Panc1 (cell line): ENCODE measurements around the gene DUSP8. TPM values are rescaled to one million over a fixed set of nuclear protein-coding genes. Genes with fewer than 3 reads are reported as not detected.

Experiments used
- ATAC-seq: fragments of 200-7000 bp; cut with Tn5 transposase; 2 replicates; pipeline ENCODE4 v1.9.1; 2020; ENCODE audit warnings: mild to moderate bottlenecking, moderate library complexity
- BruUV-seq: library from RNA; stranded (reverse); fragments of 400-500 nt; replicated peaks from 2 replicates; lab custom pipeline; 2021; lab: Mats Ljungman, UMichigan
- CTCF ChIA-PET: fragments of 300-600 bp; sonication (Branson Sonifier 250); formaldehyde crosslinking; loops from one replicate; lab custom pipeline; 2022; ENCODE audit warnings: antibody characterized with exemption; lab: Charles Lee
- POLR2A ChIA-PET: fragments of 300-600 bp; sonication (Branson Sonifier 250); formaldehyde crosslinking; loops from one replicate; lab custom pipeline; 2022; ENCODE audit warnings: antibody characterized with exemption; lab: Charles Lee
- DNase-seq: peaks from one replicate; pipeline ENCODE4 v3.0.0-alpha.2; 2010; ENCODE audit warnings: low read depth, low spot score
- H3K27ac ChIP-seq: 2 replicates; pipeline ENCODE4 v1.5.1; 2011; ENCODE audit warnings: mild to moderate bottlenecking, low read length, inconsistent platforms
- H3K27me3 ChIP-seq: fragments of 200-500 bp; sonication (Bioruptor generic); 2 replicates; pipeline ENCODE4 v1.6.0; 2014; ENCODE audit warnings: low read length, inconsistent platforms; ENCODE audit not compliant: control insufficient read depth, insufficient read depth
- H3K36me3 ChIP-seq: fragments of 200-500 bp; sonication (Bioruptor generic); 2 replicates; pipeline ENCODE4 v1.5.1; 2014; ENCODE audit warnings: inconsistent platforms, mild to moderate bottlenecking, low read length, moderate library complexity; ENCODE audit not compliant: control insufficient read depth, insufficient read depth
- H3K4me1 ChIP-seq: 2 replicates; pipeline ENCODE4 v1.5.1; 2011; ENCODE audit warnings: inconsistent platforms, mild to moderate bottlenecking, low read length, moderate library complexity; ENCODE audit not compliant: control insufficient read depth, insufficient read depth
- H3K4me3 ChIP-seq, 2 experiments: 2 replicates each; pipeline ENCODE4 v1.5.1; 2011 to 2012; ENCODE audit warnings: low read depth in 2 of 2, low read length in 2 of 2, mild to moderate bottlenecking in 2 of 2, inconsistent platforms in 1 of 2, moderate library complexity in 1 of 2
- H3K9me3 ChIP-seq: fragments of 200-500 bp; sonication (Bioruptor generic); 2 replicates; pipeline ENCODE4 v1.5.1; 2014; ENCODE audit warnings: low read depth, mild to moderate bottlenecking, inconsistent platforms, low read length, moderate library complexity; ENCODE audit not compliant: control insufficient read depth, insufficient read depth
- POLR2AphosphoS5 ChIP-seq: IDR thresholded peaks from 2 replicates; pipeline ENCODE4 v1.6.1; 2012; ENCODE audit warnings: mild to moderate bottlenecking, low read depth, low read length, moderate library complexity
- SIN3A ChIP-seq: IDR thresholded peaks from 2 replicates; pipeline ENCODE4 v1.6.1; 2012; ENCODE audit warnings: low read depth, mild to moderate bottlenecking, low read length, moderate library complexity, borderline replicate concordance; ENCODE audit not compliant: insufficient read depth
- TCF7L2 ChIP-seq: IDR thresholded peaks from 2 replicates; pipeline ENCODE4 v1.6.1; 2011; ENCODE audit warnings: mild to moderate bottlenecking, low read depth, low read length, inconsistent platforms
- in situ Hi-C: cut with HindIII; loops from 2 replicates; pipeline ENCODE4 v1.10.0; 2016; ENCODE audit warnings: low sequenced_read_pairs, low pct_unique_long_range_greater_than_20kb
- intact Hi-C: fragments of 100-400 bp; cut with micrococcal nuclease; formaldehyde crosslinking; loops from one replicate; pipeline ENCODE4 v1.10.0; 2022; ENCODE audit not compliant: unreplicated experiment
- total RNA-seq: library from RNA; stranded (reverse); gene quantifications from one replicate; pipeline ENCODE4 v1.2.1, GENCODE V29; 2021; ENCODE audit not compliant: unreplicated experiment
- TF ChIP-seq, protein P1 (sequence below): fragments of 450-650 bp; IDR thresholded peaks from 2 replicates; pipeline ENCODE4 v1.5.1; 2017; ENCODE audit warnings: mild to moderate bottlenecking
- TF ChIP-seq, protein P2 (sequence below), 2 experiments: IDR thresholded peaks; 2 replicates each; pipeline ENCODE4 v1.6.1; 2011 to 2012; ENCODE audit warnings: low read depth in 2 of 2, control low read depth in 1 of 2, low read length in 1 of 2, mild to moderate bottlenecking in 1 of 2, moderate library complexity in 1 of 2; ENCODE audit not compliant: insufficient read depth in 1 of 2

The DUSP8 gene
- total RNA-seq, 1 experiment from 2014 or later: 5.5 TPM

DNA sequence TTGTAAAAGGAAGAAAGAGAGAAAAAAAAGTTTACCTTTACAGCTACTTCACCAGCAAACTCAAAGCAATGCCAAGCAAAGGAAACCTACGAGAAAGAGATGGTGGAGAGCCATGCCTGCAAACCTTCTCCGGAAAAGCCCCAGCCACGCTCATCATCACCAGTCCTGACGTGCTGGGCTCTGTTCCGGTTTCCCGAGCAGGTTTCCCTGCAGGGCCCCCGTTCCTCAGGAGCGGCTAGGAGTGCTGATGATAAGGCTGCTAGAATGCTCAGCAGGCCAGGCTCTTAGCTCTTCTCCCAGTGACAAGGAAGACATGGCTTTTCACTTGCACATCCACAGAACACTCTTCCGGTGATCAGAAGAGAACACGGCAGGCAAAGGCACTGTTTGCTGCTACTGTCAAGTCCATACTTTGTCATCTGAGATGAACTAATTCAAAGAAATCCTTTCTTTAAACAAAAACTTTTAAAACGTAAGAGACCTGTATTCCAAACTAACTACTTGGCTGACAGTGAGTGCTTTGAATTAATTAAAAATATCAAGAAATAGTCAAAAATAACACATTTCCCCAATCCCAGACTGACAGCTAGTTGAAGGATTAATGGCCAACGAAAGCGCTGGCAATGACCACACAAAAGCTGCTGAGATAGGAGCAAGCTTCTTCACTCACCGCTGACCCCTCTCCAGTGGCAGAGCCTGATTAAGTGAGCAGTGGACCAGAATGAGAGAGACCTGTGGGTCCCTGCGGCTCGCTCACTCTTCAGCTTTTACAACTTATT, 35.8 kb downstream of the DUSP8 start:
- no peak for DNase-seq
- Histone ChIP-seq H3K27ac (no peak overlapping the region), H3K27me3 (peaks cover 6% of the 10 kb centered on the region), H3K4me3 (no peak overlapping the region), H3K4me1 (peaks cover 4% of the 10 kb centered on the region), H3K9me3 (no peaks in the 10 kb centered on the region), H3K36me3 (no peaks in the 10 kb centered on the region)
- in situ Hi-C loops (loop anchor here (5.0 kb wide), 1 partner anchor 96 kb away; no protein-coding TSS in a partner anchor), intact Hi-C loops (no loop called here)
- POLR2A ChIA-PET: no interaction called here
- TF ChIP-seq POLR2AphosphoS5: no peak
- no peak for TF ChIP-seq SIN3A
- TF ChIP-seq, protein P1, sequence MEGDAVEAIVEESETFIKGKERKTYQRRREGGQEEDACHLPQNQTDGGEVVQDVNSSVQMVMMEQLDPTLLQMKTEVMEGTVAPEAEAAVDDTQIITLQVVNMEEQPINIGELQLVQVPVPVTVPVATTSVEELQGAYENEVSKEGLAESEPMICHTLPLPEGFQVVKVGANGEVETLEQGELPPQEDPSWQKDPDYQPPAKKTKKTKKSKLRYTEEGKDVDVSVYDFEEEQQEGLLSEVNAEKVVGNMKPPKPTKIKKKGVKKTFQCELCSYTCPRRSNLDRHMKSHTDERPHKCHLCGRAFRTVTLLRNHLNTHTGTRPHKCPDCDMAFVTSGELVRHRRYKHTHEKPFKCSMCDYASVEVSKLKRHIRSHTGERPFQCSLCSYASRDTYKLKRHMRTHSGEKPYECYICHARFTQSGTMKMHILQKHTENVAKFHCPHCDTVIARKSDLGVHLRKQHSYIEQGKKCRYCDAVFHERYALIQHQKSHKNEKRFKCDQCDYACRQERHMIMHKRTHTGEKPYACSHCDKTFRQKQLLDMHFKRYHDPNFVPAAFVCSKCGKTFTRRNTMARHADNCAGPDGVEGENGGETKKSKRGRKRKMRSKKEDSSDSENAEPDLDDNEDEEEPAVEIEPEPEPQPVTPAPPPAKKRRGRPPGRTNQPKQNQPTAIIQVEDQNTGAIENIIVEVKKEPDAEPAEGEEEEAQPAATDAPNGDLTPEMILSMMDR: no peak
- no peak for ATAC-seq
- CTCF ChIA-PET: no interaction called here
- TSS peak; percentile 73 for BruUV-seq

DNA sequence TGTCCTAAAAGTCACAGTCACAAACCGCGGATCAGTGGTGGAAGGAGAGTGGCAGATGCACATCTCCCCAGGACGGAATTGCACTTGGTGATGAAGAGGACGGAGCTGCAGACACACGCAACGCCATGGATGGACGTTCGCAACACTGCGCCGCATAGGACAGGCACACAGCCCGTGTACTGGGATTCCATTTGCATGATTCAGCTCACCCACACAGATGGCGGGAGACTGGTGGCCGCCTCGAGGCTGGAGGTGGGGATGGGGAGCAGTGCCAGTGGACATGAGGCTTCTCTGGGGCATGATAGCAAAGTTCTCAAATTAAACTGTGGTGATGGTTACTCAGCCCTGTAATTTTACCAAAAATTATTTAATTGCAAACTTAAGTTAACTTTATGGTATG, 37.4 kb downstream of the DUSP8 start:
- in situ Hi-C loops: loop anchor here (5.0 kb wide), 1 partner anchor 98 kb away; no protein-coding TSS in a partner anchor
- TF ChIP-seq TCF7L2: no peak
- TF ChIP-seq SIN3A: no peak
- TF ChIP-seq POLR2AphosphoS5: no peak
- TF ChIP-seq, protein P2, sequence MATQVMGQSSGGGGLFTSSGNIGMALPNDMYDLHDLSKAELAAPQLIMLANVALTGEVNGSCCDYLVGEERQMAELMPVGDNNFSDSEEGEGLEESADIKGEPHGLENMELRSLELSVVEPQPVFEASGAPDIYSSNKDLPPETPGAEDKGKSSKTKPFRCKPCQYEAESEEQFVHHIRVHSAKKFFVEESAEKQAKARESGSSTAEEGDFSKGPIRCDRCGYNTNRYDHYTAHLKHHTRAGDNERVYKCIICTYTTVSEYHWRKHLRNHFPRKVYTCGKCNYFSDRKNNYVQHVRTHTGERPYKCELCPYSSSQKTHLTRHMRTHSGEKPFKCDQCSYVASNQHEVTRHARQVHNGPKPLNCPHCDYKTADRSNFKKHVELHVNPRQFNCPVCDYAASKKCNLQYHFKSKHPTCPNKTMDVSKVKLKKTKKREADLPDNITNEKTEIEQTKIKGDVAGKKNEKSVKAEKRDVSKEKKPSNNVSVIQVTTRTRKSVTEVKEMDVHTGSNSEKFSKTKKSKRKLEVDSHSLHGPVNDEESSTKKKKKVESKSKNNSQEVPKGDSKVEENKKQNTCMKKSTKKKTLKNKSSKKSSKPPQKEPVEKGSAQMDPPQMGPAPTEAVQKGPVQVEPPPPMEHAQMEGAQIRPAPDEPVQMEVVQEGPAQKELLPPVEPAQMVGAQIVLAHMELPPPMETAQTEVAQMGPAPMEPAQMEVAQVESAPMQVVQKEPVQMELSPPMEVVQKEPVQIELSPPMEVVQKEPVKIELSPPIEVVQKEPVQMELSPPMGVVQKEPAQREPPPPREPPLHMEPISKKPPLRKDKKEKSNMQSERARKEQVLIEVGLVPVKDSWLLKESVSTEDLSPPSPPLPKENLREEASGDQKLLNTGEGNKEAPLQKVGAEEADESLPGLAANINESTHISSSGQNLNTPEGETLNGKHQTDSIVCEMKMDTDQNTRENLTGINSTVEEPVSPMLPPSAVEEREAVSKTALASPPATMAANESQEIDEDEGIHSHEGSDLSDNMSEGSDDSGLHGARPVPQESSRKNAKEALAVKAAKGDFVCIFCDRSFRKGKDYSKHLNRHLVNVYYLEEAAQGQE (IDR thresholded peaks at IDR 0.05; ENCODE audit: insufficient read depth in 1 of 2, low read depth in 2 of 2, low read length in 1 of 2): no peak
- TF ChIP-seq, protein P1: no peak
- DNase-seq (no peak), ATAC-seq (0 out of 2 replicates have a peak, but pooled peaks have one; percentile 44)
- Histone ChIP-seq H3K4me3 (no peak overlapping the region), H3K4me1 (peaks cover 4% of the 10 kb centered on the region), H3K27ac (no peak overlapping the region), H3K36me3 (no peaks in the 10 kb centered on the region), H3K27me3 (peaks cover 6% of the 10 kb centered on the region), H3K9me3 (no peaks in the 10 kb centered on the region)
- ChIA-PET CTCF (no interaction called here), POLR2A (no interaction called here)
- intact Hi-C loops: no loop called here
- no TSS peak for BruUV-seq
